ENCODE measurements around the gene ZC2HC1B. TPM values are rescaled to one million over a fixed set of nuclear protein-coding genes. Genes with fewer than 3 reads are reported as not detected.

Gene ZC2HC1B
- total RNA-seq, 2 experiments from 2014 or later: not detected

DNA sequence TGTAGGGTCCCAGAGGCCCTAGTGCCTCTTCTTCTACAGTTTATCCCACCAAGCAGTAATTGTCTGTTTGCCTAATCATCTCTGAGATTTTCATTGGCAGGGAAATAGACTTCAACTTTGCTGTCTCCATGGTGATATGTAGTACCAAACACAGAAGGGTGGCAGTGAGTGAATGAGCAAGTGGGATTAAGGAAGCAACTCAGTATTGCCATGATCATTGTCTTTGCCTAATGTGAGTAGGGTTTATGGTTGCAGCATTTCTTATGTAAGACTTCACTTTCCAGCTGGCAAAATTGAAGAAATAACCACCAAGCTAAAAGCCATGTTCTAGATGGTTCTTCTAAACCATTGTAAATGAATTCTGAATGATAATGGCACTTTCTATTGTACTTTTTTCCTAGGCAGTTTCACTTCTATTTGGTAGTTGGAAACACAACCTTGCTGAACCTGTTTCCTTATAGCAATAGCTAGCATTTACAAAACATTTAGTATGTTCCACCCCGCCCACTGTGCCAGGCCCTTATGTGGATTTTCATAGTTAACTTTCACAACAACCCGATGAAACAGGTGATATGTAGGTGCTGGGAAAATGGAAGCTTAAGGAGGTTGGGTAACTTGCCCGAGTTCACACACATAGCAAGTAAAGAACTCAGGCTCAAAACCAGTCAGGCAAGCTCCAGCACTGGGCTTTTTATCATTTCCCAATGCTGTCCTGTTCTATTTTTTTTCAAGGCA is 32.0 kb downstream of the ZC2HC1B start:
- H3K4me1 ChIP-seq (ENCODE audit: insufficient read depth, low read length): no peaks in the 10 kb centered on the region
- no peaks in the 10 kb centered on the region for H3K27me3 ChIP-seq (ENCODE audit: control insufficient read depth in 1 of 2, insufficient read depth in 2 of 2, low read length in 2 of 2)
- ChIA-PET POLR2A (no interaction called here), CTCF (no interaction called here)
- H3K27ac ChIP-seq (ENCODE audit: low read depth in 1 of 2, low read length in 2 of 2): no peak overlapping the region
- TF ChIP-seq, protein P1, sequence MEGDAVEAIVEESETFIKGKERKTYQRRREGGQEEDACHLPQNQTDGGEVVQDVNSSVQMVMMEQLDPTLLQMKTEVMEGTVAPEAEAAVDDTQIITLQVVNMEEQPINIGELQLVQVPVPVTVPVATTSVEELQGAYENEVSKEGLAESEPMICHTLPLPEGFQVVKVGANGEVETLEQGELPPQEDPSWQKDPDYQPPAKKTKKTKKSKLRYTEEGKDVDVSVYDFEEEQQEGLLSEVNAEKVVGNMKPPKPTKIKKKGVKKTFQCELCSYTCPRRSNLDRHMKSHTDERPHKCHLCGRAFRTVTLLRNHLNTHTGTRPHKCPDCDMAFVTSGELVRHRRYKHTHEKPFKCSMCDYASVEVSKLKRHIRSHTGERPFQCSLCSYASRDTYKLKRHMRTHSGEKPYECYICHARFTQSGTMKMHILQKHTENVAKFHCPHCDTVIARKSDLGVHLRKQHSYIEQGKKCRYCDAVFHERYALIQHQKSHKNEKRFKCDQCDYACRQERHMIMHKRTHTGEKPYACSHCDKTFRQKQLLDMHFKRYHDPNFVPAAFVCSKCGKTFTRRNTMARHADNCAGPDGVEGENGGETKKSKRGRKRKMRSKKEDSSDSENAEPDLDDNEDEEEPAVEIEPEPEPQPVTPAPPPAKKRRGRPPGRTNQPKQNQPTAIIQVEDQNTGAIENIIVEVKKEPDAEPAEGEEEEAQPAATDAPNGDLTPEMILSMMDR (IDR thresholded peaks at IDR 0.05): no peak
- H3K4me1 Mint-ChIP-seq (ENCODE audit: low read depth): no peaks in the 10 kb centered on the region
- DNase-seq (no peak), ATAC-seq (ENCODE audit: poor library complexity) (no peak)
- no peak overlapping the region for H3K27ac Mint-ChIP-seq
- no peaks in the 10 kb centered on the region for H3K9me3 ChIP-seq (ENCODE audit: control insufficient read depth in 1 of 2, insufficient read depth in 1 of 2, low read length in 2 of 2)
- H3K36me3 ChIP-seq (ENCODE audit: insufficient read depth, low read length): no peaks in the 10 kb centered on the region
- no peak overlapping the region for H3K4me3 ChIP-seq (ENCODE audit: low read length)
- no peaks in the 10 kb centered on the region for H3K36me3 Mint-ChIP-seq (ENCODE audit: low read depth)
- H3K9me3 Mint-ChIP-seq: no peaks in the 10 kb centered on the region
- H3K27me3 Mint-ChIP-seq: no peaks in the 10 kb centered on the region
- intact Hi-C loops (cut with DNase I, micrococcal nuclease): no loop called here
- no peak overlapping the region for H3K4me3 Mint-ChIP-seq

DNA sequence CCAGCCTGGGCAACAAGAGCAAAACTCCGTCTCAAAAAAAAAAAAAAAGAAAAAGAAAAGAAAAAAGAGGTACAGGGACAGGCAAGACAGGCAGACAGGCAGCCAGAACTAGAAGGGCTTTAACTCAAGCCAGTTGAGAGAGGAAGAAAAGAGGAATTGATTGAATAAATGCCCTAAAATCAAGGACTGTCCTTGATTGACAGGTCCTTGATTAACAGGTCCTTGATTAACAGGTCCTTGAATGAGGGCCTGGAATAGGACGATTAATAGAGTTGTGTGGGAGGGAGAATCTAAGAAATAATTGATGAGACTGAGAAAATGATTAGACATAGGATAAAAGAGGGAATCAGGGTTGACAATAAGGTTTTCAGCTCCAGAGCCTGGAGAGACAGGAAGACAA is 36.1 kb downstream of the ZC2HC1B start:
- Mint-ChIP-seq H3K4me3 (no peak overlapping the region), H3K4me1 (ENCODE audit: low read depth) (no peaks in the 10 kb centered on the region), H3K27me3 (no peaks in the 10 kb centered on the region), H3K9me3 (no peaks in the 10 kb centered on the region), H3K27ac (no peak overlapping the region), H3K36me3 (ENCODE audit: low read depth) (no peaks in the 10 kb centered on the region)
- CTCF ChIA-PET: no interaction called here
- Histone ChIP-seq H3K9me3 (ENCODE audit: control insufficient read depth in 1 of 2, insufficient read depth in 1 of 2, low read length in 2 of 2) (no peaks in the 10 kb centered on the region), H3K36me3 (ENCODE audit: insufficient read depth, low read length) (no peaks in the 10 kb centered on the region), H3K27ac (ENCODE audit: low read depth in 1 of 2, low read length in 2 of 2) (no peak overlapping the region), H3K4me3 (ENCODE audit: low read length) (no peak overlapping the region), H3K27me3 (ENCODE audit: control insufficient read depth in 1 of 2, insufficient read depth in 2 of 2, low read length in 2 of 2) (no peaks in the 10 kb centered on the region), H3K4me1 (ENCODE audit: insufficient read depth, low read length) (no peaks in the 10 kb centered on the region)
- POLR2A ChIA-PET: no interaction called here
- no peak for ATAC-seq (ENCODE audit: poor library complexity)
- DNase-seq: no peak
- TF ChIP-seq, protein P1 (IDR thresholded peaks at IDR 0.05): no peak
- intact Hi-C loops (cut with DNase I, micrococcal nuclease): no loop called here

- Mint-ChIP-seq H3K4me1 (ENCODE audit: low read depth) (no peaks in the 10 kb centered on the region), H3K4me3 (no peak overlapping the region), H3K27ac (no peak overlapping the region), H3K36me3 (ENCODE audit: low read depth) (no peaks in the 10 kb centered on the region), H3K27me3 (no peaks in the 10 kb centered on the region), H3K9me3 (no peaks in the 10 kb centered on the region)
- TF ChIP-seq, protein P1 (IDR thresholded peaks at IDR 0.05): no peak
- intact Hi-C loops (cut with DNase I, micrococcal nuclease): no loop called here
- Histone ChIP-seq H3K27me3 (ENCODE audit: control insufficient read depth in 1 of 2, insufficient read depth in 2 of 2, low read length in 2 of 2) (no peaks in the 10 kb centered on the region), H3K36me3 (ENCODE audit: insufficient read depth, low read length) (no peaks in the 10 kb centered on the region), H3K4me3 (ENCODE audit: low read length) (no peak overlapping the region), H3K27ac (ENCODE audit: low read depth in 1 of 2, low read length in 2 of 2) (no peak overlapping the region), H3K4me1 (ENCODE audit: insufficient read depth, low read length) (no peaks in the 10 kb centered on the region), H3K9me3 (ENCODE audit: control insufficient read depth in 1 of 2, insufficient read depth in 1 of 2, low read length in 2 of 2) (no peaks in the 10 kb centered on the region)
- POLR2A ChIA-PET: no interaction called here
- CTCF ChIA-PET: interaction anchor here (0.7 kb wide), 1 partner anchor 80 kb away, joined by 3 read pairs; no protein-coding TSS in a partner anchor
- no peak for ATAC-seq (ENCODE audit: poor library complexity)
- DNase-seq: no peak
Observed at GRCh38 chr6:143901885-143902750, 37.8 kb downstream of the ZC2HC1B start.
